ENCODE results near the gene CCN2. TPM values are rescaled to one million over a fixed set of nuclear protein-coding genes. Genes with fewer than 3 reads are reported as not detected.

The CCN2 gene
- total RNA-seq, 4 donors from 2014 or later, result 52.8 to 146 (median 92.4) TPM

DNA sequence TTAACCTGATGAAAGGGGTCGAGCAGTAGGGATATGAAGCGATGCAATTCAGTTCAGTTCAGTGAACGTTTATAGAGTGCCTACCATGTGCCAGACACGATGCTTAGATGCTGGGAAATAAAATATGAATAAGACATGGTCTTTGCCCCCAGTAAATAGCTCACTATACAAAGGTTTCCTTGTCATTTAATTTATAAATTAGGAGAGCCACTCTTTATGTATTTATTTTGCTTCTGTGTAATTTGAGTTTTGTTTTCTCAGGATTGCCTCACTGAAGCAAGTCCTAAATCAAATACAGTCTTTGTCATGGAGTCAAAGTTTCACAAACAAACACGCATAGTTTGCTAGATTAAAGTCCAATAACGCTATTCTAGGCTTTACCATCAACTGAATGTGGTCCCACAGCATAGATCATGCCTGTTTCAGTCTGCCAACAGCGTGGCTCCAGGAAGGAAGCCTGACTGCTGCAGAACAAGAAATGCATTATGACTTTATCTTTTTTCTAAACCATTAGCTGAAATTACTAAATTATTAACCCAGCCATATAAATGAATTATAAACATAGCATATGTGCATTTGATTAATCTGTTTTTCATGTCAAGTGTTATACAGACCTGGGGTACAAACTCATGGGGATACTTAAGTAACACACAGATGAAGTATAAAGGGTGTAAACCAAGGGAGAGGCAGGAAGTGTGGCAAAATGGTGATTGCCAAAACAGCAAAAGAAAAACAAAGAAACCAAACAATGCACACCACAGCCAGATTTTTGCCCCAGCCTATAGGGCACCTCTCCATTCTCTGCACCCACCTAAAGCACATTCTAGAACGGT lies 29.8 kb upstream of the CCN2 start:
- intact Hi-C loops (cut with DNase I; ENCODE audit: low total_unique reads), result no loop called here
- 55 to 65% methylated on average over 8 of the region's 8 CpGs for WGBS, 2 donors
- no peak overlapping the region for H3K4me3 ChIP-seq (ENCODE audit: low read depth, poor library complexity, severe bottlenecking)
- TF ChIP-seq POLR2A (IDR thresholded peaks at IDR 0.05), result no peak
- TF ChIP-seq, protein P1, sequence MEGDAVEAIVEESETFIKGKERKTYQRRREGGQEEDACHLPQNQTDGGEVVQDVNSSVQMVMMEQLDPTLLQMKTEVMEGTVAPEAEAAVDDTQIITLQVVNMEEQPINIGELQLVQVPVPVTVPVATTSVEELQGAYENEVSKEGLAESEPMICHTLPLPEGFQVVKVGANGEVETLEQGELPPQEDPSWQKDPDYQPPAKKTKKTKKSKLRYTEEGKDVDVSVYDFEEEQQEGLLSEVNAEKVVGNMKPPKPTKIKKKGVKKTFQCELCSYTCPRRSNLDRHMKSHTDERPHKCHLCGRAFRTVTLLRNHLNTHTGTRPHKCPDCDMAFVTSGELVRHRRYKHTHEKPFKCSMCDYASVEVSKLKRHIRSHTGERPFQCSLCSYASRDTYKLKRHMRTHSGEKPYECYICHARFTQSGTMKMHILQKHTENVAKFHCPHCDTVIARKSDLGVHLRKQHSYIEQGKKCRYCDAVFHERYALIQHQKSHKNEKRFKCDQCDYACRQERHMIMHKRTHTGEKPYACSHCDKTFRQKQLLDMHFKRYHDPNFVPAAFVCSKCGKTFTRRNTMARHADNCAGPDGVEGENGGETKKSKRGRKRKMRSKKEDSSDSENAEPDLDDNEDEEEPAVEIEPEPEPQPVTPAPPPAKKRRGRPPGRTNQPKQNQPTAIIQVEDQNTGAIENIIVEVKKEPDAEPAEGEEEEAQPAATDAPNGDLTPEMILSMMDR (IDR thresholded peaks at IDR 0.05), result no peak
- DNase-seq (ENCODE audit: low spot score in 2 of 2), result no peak

DNA sequence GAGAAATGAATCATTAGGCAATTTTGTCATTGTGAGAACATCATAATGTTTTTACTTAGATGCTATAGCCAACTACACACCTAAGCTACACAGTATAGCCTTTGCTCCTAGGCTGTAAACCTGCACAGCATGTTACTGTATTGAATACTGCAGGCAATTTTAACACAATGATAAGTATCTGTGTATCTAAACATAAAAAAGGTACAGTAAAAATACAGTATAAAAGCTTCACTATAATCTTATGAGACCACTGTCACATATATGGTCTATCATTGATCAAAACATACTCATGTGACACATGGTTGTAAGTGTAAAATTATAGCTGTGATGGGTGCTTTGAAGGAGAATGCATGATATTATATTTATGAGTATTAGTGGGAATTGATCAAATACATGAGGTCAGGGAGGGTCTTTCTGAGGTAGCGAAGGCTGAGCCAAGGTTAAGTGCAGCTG lies 29.2 kb upstream of the CCN2 start:
- H3K4me3 ChIP-seq (ENCODE audit: low read depth, poor library complexity, severe bottlenecking), result no peak overlapping the region
- intact Hi-C loops (cut with DNase I; ENCODE audit: low total_unique reads), result no loop called here
- TF ChIP-seq, protein P1 (IDR thresholded peaks at IDR 0.05), result no peak
- TF ChIP-seq POLR2A (IDR thresholded peaks at IDR 0.05), result no peak
- no peak for DNase-seq (ENCODE audit: low spot score in 2 of 2)
- 79 to 97% methylated on average over 1 of the region's 1 CpG for WGBS, 2 donors

DNA sequence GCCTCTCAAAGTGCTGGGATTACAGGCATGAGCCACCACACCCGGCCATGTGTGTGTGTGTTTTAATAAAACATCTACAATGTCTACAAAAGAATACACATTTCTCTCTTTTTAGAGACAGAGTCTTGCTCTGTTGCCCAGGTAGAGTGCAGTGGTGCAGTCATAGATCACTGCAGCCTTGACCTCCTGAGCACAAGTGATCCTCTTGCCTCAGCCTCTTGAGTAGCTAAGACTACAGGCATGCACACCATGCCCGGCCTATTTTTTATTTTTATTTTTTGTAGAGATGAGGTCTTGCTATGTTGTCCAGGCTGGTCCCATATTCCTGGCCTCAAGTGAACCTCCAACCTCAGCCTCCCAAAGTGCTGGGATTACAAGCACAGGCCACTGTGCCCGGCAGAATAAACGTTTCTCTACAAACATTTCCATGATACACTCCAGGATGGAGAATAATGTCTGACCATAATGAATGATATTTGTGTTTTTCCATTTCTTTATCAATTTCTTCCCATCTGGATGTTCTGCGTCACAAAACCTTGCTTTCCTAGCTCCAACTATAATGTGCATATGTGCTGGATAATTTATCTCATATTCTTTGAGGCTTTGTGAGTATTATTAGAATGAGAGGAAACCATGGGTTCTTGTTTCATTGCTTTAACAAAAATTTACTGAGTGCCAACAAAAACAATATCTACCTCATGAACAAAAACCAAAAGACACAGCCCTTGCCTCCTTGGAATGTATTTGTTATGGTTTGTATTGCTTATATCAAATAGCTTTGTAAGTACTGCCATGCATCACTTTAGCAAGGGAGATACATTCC lies 28.6 kb upstream of the CCN2 start:
- 89 to 93% methylated on average over 5 of the region's 5 CpGs for WGBS, 2 donors
- DNase-seq (ENCODE audit: low spot score in 2 of 2), result no peak
- TF ChIP-seq, protein P1 (IDR thresholded peaks at IDR 0.05), result no peak
- no peak for TF ChIP-seq POLR2A (IDR thresholded peaks at IDR 0.05)
- intact Hi-C loops (cut with DNase I; ENCODE audit: low total_unique reads), result no loop called here
- no peak overlapping the region for H3K4me3 ChIP-seq (ENCODE audit: low read depth, poor library complexity, severe bottlenecking)

DNA sequence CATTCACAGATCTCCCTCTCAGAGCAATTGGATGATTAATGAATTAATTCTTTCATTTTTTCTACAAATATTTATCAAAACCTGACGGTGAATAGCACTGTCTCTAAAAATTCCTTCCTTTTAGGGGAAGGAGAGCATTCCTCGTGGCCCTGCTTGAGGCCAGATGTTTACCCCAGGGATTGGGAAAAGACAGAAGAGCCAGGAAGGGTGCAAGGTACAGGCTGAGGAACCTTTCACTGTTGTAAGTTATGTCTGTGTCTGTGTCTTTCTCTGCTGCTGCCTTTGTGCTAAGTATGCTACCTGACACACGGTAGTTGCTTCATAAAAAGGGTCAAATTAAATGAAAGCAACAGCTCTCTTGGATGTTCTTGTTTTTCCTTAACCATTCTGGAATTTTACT lies 27.4 kb upstream of the CCN2 start:
- H3K4me3 ChIP-seq (ENCODE audit: low read depth, poor library complexity, severe bottlenecking), result no peak overlapping the region
- intact Hi-C loops (cut with DNase I; ENCODE audit: low total_unique reads), result no loop called here
- 55 to 68% methylated on average over 3 of the region's 3 CpGs for WGBS, 2 donors
- DNase-seq (ENCODE audit: low spot score in 2 of 2), result no peak
- TF ChIP-seq, protein P1 (IDR thresholded peaks at IDR 0.05), result no peak
- no peak for TF ChIP-seq POLR2A (IDR thresholded peaks at IDR 0.05)

DNA sequence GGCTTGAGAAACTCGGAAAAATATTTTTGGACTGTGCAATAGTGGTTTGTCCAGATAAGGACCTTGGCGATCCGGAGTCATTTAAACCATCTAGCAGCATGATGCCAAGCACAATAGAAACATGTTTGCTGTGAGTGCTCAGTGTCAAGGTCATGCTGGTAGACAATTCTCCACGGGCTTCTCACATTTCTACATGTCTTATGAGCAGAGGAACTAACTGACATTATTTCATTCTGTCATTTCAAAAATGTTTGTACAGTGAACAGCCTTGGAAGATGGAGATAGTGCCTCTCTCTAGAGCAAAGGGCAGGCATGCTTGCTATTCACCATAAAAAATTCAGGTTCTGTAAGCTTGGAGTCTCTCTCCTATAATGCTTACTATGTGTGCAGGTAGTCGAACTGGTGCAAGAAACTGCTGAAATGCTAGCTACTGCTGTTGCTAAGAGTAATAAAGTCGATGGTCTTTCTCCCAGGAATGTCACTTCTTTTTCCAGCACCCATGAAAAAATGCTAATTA lies 25.4 kb upstream of the CCN2 start:
- TF ChIP-seq POLR2A (IDR thresholded peaks at IDR 0.05), result no peak
- TF ChIP-seq, protein P1 (IDR thresholded peaks at IDR 0.05), result no peak

More for the DNA sequence above, 25.4 kb upstream of the CCN2 start:
- 62 to 68% methylated on average over 6 of the region's 6 CpGs for WGBS, 2 donors
- intact Hi-C loops (cut with DNase I; ENCODE audit: low total_unique reads), result no loop called here
- no peak for DNase-seq (ENCODE audit: low spot score in 2 of 2)
- no peak overlapping the region for H3K4me3 ChIP-seq (ENCODE audit: low read depth, poor library complexity, severe bottlenecking)

All from lower leg skin (tissue), 4 donors.